Measurements from ENCODE around the gene SPECC1L. TPM values are rescaled to one million over a fixed set of nuclear protein-coding genes. Genes with fewer than 3 reads are reported as not detected.

The SPECC1L gene
- total RNA-seq, 1 experiment from 2014 or later = 40.8 TPM

DNA sequence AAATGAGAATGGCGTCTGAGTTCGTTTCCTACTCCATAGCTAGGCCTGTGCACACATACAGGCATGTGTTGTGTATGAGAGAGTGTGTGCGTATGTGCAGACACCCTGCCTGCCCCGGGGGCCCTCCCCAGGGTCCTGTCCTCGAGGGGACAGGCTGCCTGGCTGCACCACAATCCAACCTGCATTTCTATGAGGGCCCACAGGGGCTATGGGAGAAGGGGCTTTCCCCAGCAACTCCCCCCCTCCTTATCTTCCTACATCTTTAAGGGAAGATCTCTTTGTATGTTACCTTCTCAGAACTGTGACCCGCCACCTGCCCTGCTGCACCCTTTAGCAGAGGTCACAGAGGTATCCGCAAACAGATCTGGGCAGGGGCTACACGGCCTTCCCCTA lies 171.7 kb downstream of the SPECC1L start:
- ChIA-PET CTCF (interaction anchor here (1.0 kb wide), 1 partner anchor 60 kb away, joined by 3 read pairs; no protein-coding TSS in a partner anchor), RAD21 (ENCODE audit: low non-redundant PET in 1 of 2, low total read pairs in 2 of 2, uncharacterized antibody in 2 of 2, unreplicated experiment in 2 of 2) (no interaction called here), POLR2A (no interaction called here)
- no peak overlapping the region for H3K27ac ChIP-seq (ENCODE audit: low read depth, low read length)
- no peaks in the 10 kb centered on the region for H3K9me2 ChIP-seq (ENCODE audit: insufficient read depth)
- no peaks in the 10 kb centered on the region for H3K27me3 ChIP-seq (ENCODE audit: insufficient read depth, low read length)
- intact Hi-C loops (cut with micrococcal nuclease) = no loop called here
- ATAC-seq = no peak
- no peaks in the 10 kb centered on the region for H4K20me1 ChIP-seq (ENCODE audit: insufficient read depth)
- TF ChIP-seq CBX3 (IDR thresholded peaks at IDR 0.05; ENCODE audit: low read depth) (no peak), JUND (IDR thresholded peaks at IDR 0.05) (no peak), SP1 (IDR thresholded peaks at IDR 0.05; ENCODE audit: low read depth) (no peak), EGR1 (IDR thresholded peaks at IDR 0.05; ENCODE audit: low read depth) (no peak), ZFX (IDR thresholded peaks at IDR 0.05) (no peak), FOSL1 (IDR thresholded peaks at IDR 0.05; ENCODE audit: low read depth) (no peak), EZH2 (IDR thresholded peaks at IDR 0.05) (no peak), ZBTB33 (IDR thresholded peaks at IDR 0.05; ENCODE audit: extremely low read depth, insufficient replicate concordance, low read length) (no peak), RAD21 (IDR thresholded peaks at IDR 0.05; ENCODE audit: low read depth) (no peak), REST (IDR thresholded peaks at IDR 0.05; ENCODE audit: low read depth) (no peak), POLR2AphosphoS5 (IDR thresholded peaks at IDR 0.05; ENCODE audit: low read depth, low read length) (no peak), CTCF (IDR thresholded peaks at IDR 0.05 in 2 of 3, conservative IDR thresholded peaks at IDR 0.05 in 1 of 3; ENCODE audit: borderline replicate concordance in 1 of 3, insufficient read depth in 1 of 3, low read depth in 2 of 3, low read length in 2 of 3) (no peak), ELF1 (IDR thresholded peaks at IDR 0.05; ENCODE audit: borderline replicate concordance, low read depth) (no peak)
- TF ChIP-seq, protein P1, sequence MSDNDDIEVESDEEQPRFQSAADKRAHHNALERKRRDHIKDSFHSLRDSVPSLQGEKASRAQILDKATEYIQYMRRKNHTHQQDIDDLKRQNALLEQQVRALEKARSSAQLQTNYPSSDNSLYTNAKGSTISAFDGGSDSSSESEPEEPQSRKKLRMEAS (IDR thresholded peaks at IDR 0.05) = no peak
- H3K9ac ChIP-seq (ENCODE audit: low read length) = no peak overlapping the region
- H3K9me3 ChIP-seq (ENCODE audit: control insufficient read depth in 1 of 2, insufficient read depth in 1 of 2, low read depth in 1 of 2, low read length in 2 of 2) = no peaks in the 10 kb centered on the region
- DNase-seq (ENCODE audit: low read depth, low spot score) = no peak
- BruUV-seq (replicated peaks) = no TSS peak
- H2AFZ ChIP-seq (ENCODE audit: low read depth, low read length, poor library complexity, severe bottlenecking) = no peak overlapping the region
- no peaks in the 10 kb centered on the region for H3K79me2 ChIP-seq (ENCODE audit: insufficient read depth, low read length)
- no peak overlapping the region for H3K4me3 ChIP-seq (replicated peaks in 1 of 2; ENCODE audit: low read depth in 1 of 2, low read length in 2 of 2)
- H3K4me1 ChIP-seq (ENCODE audit: control insufficient read depth in 1 of 2, insufficient read depth in 2 of 2, low read length in 2 of 2) = peaks cover 5 to 10% of the 10 kb centered on the region in 2 experiments
- no peak overlapping the region for H3K4me2 ChIP-seq (ENCODE audit: low read length)
- no peaks in the 10 kb centered on the region for H3K36me3 ChIP-seq (ENCODE audit: control insufficient read depth in 1 of 2, insufficient read depth in 2 of 2, low read length in 2 of 2)
